HCT116 (cell line): ENCODE data around the gene INCENP. TPM values are rescaled to one million over a fixed set of nuclear protein-coding genes. Genes with fewer than 3 reads are reported as not detected.

Experiments used
- ATAC-seq: fragments of 200-7000 bp; cut with Tn5 transposase; 2 replicates; pipeline ENCODE4 v1.9.1; 2020; ENCODE audit warnings: mild to moderate bottlenecking, moderate library complexity
- BruUV-seq: library from RNA; stranded (reverse); fragments of 400-500 nt; replicated peaks from 2 replicates; lab custom pipeline; 2021; lab: Mats Ljungman, UMichigan
- CTCF ChIA-PET: fragments of 300-600 bp; sonication (Branson Sonifier 250); formaldehyde crosslinking; loops from one replicate; lab custom pipeline; 2021; ENCODE audit warnings: antibody characterized with exemption; lab: Charles Lee
- POLR2A ChIA-PET: fragments of 300-600, 350-600 bp; sonication (Branson Sonifier 250); formaldehyde crosslinking; loops from one replicate; lab custom pipeline; 2021; ENCODE audit warnings: antibody characterized with exemption; lab: Charles Lee
- RAD21 ChIA-PET, 2 experiments: fragments of 300-600 bp; sonication (Branson Sonifier 250); formaldehyde crosslinking; loops; one replicate each; lab custom pipeline; 2023; ENCODE audit warnings: low total read pairs in 2 of 2; ENCODE audit not compliant: uncharacterized antibody in 2 of 2, unreplicated experiment in 2 of 2, low non-redundant PET in 1 of 2; lab: Charles Lee
- DNase-seq: peaks from one replicate; pipeline ENCODE4 v3.0.0-alpha.2; 2010; ENCODE audit warnings: low read depth, low spot score
- H2AFZ ChIP-seq: fragments of 200-600 bp; shearing (Covaris generic), sonication (generic); 2 replicates; pipeline ENCODE4 v1.6.1; 2017; ENCODE audit warnings: low read depth, mixed run types, mixed read lengths, antibody characterized with exemption, low read length; ENCODE audit not compliant: poor library complexity, severe bottlenecking
- H3K27ac ChIP-seq: 2 replicates; pipeline ENCODE4 v1.5.1; 2012; ENCODE audit warnings: low read depth, low read length
- H3K27me3 ChIP-seq: fragments of 200-600 bp; sonication (generic); 2 replicates; pipeline ENCODE4 v1.6.1; 2016; ENCODE audit warnings: mixed run types, low read length, mixed read lengths; ENCODE audit not compliant: insufficient read depth
- H3K36me3 ChIP-seq, 2 experiments: fragments of 200-500 bp in 1 of 2; fragments of 200-600 bp in 1 of 2; sonication (Bioruptor generic) in 1 of 2; sonication (generic) in 1 of 2; 2 replicates each; pipeline versions ENCODE4 v1.5.1 to v1.6.1; 2014 to 2016; ENCODE audit warnings: low read length in 2 of 2, inconsistent platforms in 1 of 2, mixed read lengths in 1 of 2, mixed run types in 1 of 2; ENCODE audit not compliant: insufficient read depth in 2 of 2, control insufficient read depth in 1 of 2
- H3K4me1 ChIP-seq, 2 experiments: fragments of 200-600 bp in 1 of 2; sonication (generic) in 1 of 2; 2 replicates each; pipeline versions ENCODE4 v1.5.1 to v1.6.1; 2012 to 2017; ENCODE audit warnings: low read length in 2 of 2, inconsistent platforms in 1 of 2, mild to moderate bottlenecking in 1 of 2, mixed read lengths in 1 of 2, mixed run types in 1 of 2, moderate library complexity in 1 of 2; ENCODE audit not compliant: insufficient read depth in 2 of 2, control insufficient read depth in 1 of 2
- H3K4me2 ChIP-seq: fragments of 200-600 bp; sonication (generic); 2 replicates; pipeline ENCODE4 v1.6.1; 2017; ENCODE audit warnings: mixed run types, low read length, mixed read lengths
- H3K4me3 ChIP-seq, 2 experiments: fragments of 200-600 bp in 1 of 2; sonication (generic) in 1 of 2; replicated peaks in 1 of 2; 2 replicates each; pipeline ENCODE4 v1.5.1; 2011 to 2016; ENCODE audit warnings: low read length in 2 of 2, control low read depth in 1 of 2, low read depth in 1 of 2, mild to moderate bottlenecking in 1 of 2, mixed read lengths in 1 of 2, mixed run types in 1 of 2
- H3K79me2 ChIP-seq: fragments of 200-600 bp; sonication (generic); 2 replicates; pipeline ENCODE4 v1.6.1; 2017; ENCODE audit warnings: mild to moderate bottlenecking, mixed run types, low read length, moderate library complexity, mixed read lengths; ENCODE audit not compliant: insufficient read depth
- H3K9ac ChIP-seq: fragments of 200-600 bp; sonication (generic); 2 replicates; pipeline ENCODE4 v1.6.1; 2016; ENCODE audit warnings: low read length, mixed read lengths
- H3K9me2 ChIP-seq: fragments of 200-600 bp; sonication (generic), shearing (Covaris generic); 2 replicates; pipeline ENCODE4 v1.6.1; 2017; ENCODE audit warnings: mixed run types, mild to moderate bottlenecking, moderate library complexity; ENCODE audit not compliant: insufficient read depth
- H3K9me3 ChIP-seq, 2 experiments: fragments of 200-500 bp in 1 of 2; fragments of 200-600 bp in 1 of 2; sonication (Bioruptor generic) in 1 of 2; sonication (generic) in 1 of 2; 2 replicates each; pipeline ENCODE4 v1.6.1; 2014 to 2017; ENCODE audit warnings: low read length in 2 of 2, mixed read lengths in 2 of 2, inconsistent platforms in 1 of 2, low read depth in 1 of 2, mild to moderate bottlenecking in 1 of 2, mixed run types in 1 of 2, moderate library complexity in 1 of 2; ENCODE audit not compliant: control insufficient read depth in 1 of 2, insufficient read depth in 1 of 2
- H4K20me1 ChIP-seq: fragments of 200-600 bp; sonication (generic), shearing (Covaris generic); 2 replicates; pipeline ENCODE4 v1.6.1; 2017; ENCODE audit warnings: mixed run types, mild to moderate bottlenecking, moderate library complexity; ENCODE audit not compliant: insufficient read depth
- ATF3 ChIP-seq: IDR thresholded peaks from 2 replicates; pipeline ENCODE4 v1.6.1; 2012
- CTCF ChIP-seq, 3 experiments: fragments of 200-600 bp in 1 of 3; sonication (generic) in 1 of 3; IDR thresholded peaks in 2 of 3; conservative IDR thresholded peaks in 1 of 3; 2 replicates each; pipeline ENCODE4 v1.5.1; 2012 to 2017; ENCODE audit warnings: low read depth in 2 of 3, low read length in 2 of 3, antibody characterized with exemption in 1 of 3, borderline replicate concordance in 1 of 3, control low read depth in 1 of 3, mild to moderate bottlenecking in 1 of 3, mixed read lengths in 1 of 3, mixed run types in 1 of 3, moderate library complexity in 1 of 3; ENCODE audit not compliant: insufficient read depth in 1 of 3
- EGR1 ChIP-seq: IDR thresholded peaks from 2 replicates; pipeline ENCODE4 v1.6.1; 2012; ENCODE audit warnings: low read depth
- EZH2 ChIP-seq: fragments of 200-600 bp; sonication (generic); IDR thresholded peaks from 2 replicates; pipeline ENCODE4 v1.6.1; 2017; ENCODE audit warnings: antibody characterized with exemption, mixed run types
- JUND ChIP-seq: IDR thresholded peaks from 2 replicates; pipeline ENCODE4 v1.6.1; 2012
- RAD21 ChIP-seq: IDR thresholded peaks from 2 replicates; pipeline ENCODE4 v1.6.1; 2012; ENCODE audit warnings: low read depth, mild to moderate bottlenecking
- REST ChIP-seq: IDR thresholded peaks from 2 replicates; pipeline ENCODE4 v1.6.1; 2012; ENCODE audit warnings: low read depth
- SRF ChIP-seq: IDR thresholded peaks from 2 replicates; pipeline ENCODE4 v1.6.1; 2012; ENCODE audit warnings: low read depth
- ZFX ChIP-seq: fragments of 450-650 bp; IDR thresholded peaks from 2 replicates; pipeline ENCODE4 v1.6.1; 2017
- intact Hi-C: fragments of 100-400 bp; cut with micrococcal nuclease; formaldehyde crosslinking; loops from 2 replicates; pipeline ENCODE4 v1.10.0; 2022
- total RNA-seq: library from RNA; stranded (reverse); gene quantifications from one replicate; pipeline ENCODE4 v1.2.1, GENCODE V29; 2021; ENCODE audit not compliant: unreplicated experiment

The INCENP gene
- total RNA-seq, 1 experiment from 2014 or later, result 118 TPM

GRCh38 chr11:62143727-62144126, 19.9 kb downstream of the INCENP start:
- Histone ChIP-seq H3K4me2 (no peak overlapping the region), H3K9me2 (no peaks in the 10 kb centered on the region), H2AFZ (no peak overlapping the region), H3K9me3 (no peaks in the 10 kb centered on the region), H3K4me1 (no peaks in the 10 kb centered on the region), H3K27ac (no peak overlapping the region), H3K36me3 (peaks cover 65% of the 10 kb centered on the region in 2 experiments; a peak in 3 of 4 replicates), H3K9ac (no peak overlapping the region)
- intact Hi-C loops, result no loop called here
- TF ChIP-seq CTCF (IDR thresholded peaks at IDR 0.05 in 2 of 3, conservative IDR thresholded peaks at IDR 0.05 in 1 of 3; ENCODE audit: borderline replicate concordance in 1 of 3, insufficient read depth in 1 of 3, low read depth in 2 of 3, low read length in 2 of 3) (peak in 2 of 3 experiments; percentile 25 to 29; a peak in 3 of 6 replicates), EGR1 (no peak)
- TF ChIP-seq, all 23 proteins: peak for 1
- no peak for DNase-seq
- peak; percentile 48; the same call in 1 of the 2 replicates for ATAC-seq
- RAD21 ChIA-PET, result no interaction called here
- no peaks in the 10 kb centered on the region for H3K27me3 ChIP-seq
- POLR2A ChIA-PET, result no interaction called here
- BruUV-seq, result no TSS peak
- no peaks in the 10 kb centered on the region for H3K79me2 ChIP-seq
- H3K4me3 ChIP-seq, result no peak overlapping the region
- H4K20me1 ChIP-seq, result no peaks in the 10 kb centered on the region
- CTCF ChIA-PET, result interaction anchor here (0.8 to 1.5 kb wide), 2 partner anchors 11 to 347 kb away, joined by 4 to 6 read pairs; no protein-coding TSS in a partner anchor

- H3K4me3 ChIP-seq, result no peak overlapping the region
- no peaks in the 10 kb centered on the region for H4K20me1 ChIP-seq
- no peak for ATAC-seq
- H3K4me2 ChIP-seq, result no peak overlapping the region
- no peaks in the 10 kb centered on the region for H3K27me3 ChIP-seq
- ChIA-PET RAD21 (no interaction called here), POLR2A (no interaction called here), CTCF (interaction anchor here (0.8 to 1.5 kb wide), 2 partner anchors 10 to 348 kb away, joined by 4 to 6 read pairs; no protein-coding TSS in a partner anchor)
- H3K36me3 ChIP-seq, result peaks cover 64% of the 10 kb centered on the region in 2 experiments; a peak in 3 of 4 replicates
- no peak overlapping the region for H3K9ac ChIP-seq
- intact Hi-C loops, result no loop called here
- DNase-seq, result no peak
- no peaks in the 10 kb centered on the region for H3K4me1 ChIP-seq
- H3K79me2 ChIP-seq, result no peaks in the 10 kb centered on the region
- no TSS peak for BruUV-seq
- H3K27ac ChIP-seq, result no peak overlapping the region
- H3K9me3 ChIP-seq, result no peaks in the 10 kb centered on the region
- no peak overlapping the region for H2AFZ ChIP-seq
- H3K9me2 ChIP-seq, result no peaks in the 10 kb centered on the region
- TF ChIP-seq EZH2, result no peak
- no peak for TF ChIP-seq RAD21
- no peak for TF ChIP-seq CTCF (IDR thresholded peaks at IDR 0.05 in 2 of 3, conservative IDR thresholded peaks at IDR 0.05 in 1 of 3; ENCODE audit: borderline replicate concordance in 1 of 3, insufficient read depth in 1 of 3, low read depth in 2 of 3, low read length in 2 of 3)
- TF ChIP-seq REST, result no peak
- no peak for TF ChIP-seq ATF3
- no peak for TF ChIP-seq JUND
- TF ChIP-seq ZFX, result no peak
- no peak for TF ChIP-seq SRF
Observed at GRCh38 chr11:62144641-62145255, 20.9 kb downstream of the INCENP start.
